Measurements from ENCODE around the gene LRRC51. TPM values are rescaled to one million over a fixed set of nuclear protein-coding genes. Genes with fewer than 3 reads are reported as not detected.

LRRC51 gene
- total RNA-seq, 1 donor from 2014 or later: 4.4 TPM

- H3K4me1 Mint-ChIP-seq (ENCODE audit: low read depth, unreplicated experiment): peaks cover 6% of the 10 kb centered on the region
- Histone ChIP-seq H3K4me1 (ENCODE audit: insufficient read depth, low read length) (peaks cover 6% of the 10 kb centered on the region), H3K79me2 (ENCODE audit: insufficient read depth, low read length) (no peaks in the 10 kb centered on the region), H4K20me1 (ENCODE audit: insufficient read depth, low read length) (no peaks in the 10 kb centered on the region), H3K4me2 (ENCODE audit: low read length) (no peak overlapping the region), H3K27me3 (ENCODE audit: insufficient read depth, low read length) (peaks cover 7% of the 10 kb centered on the region), H3K9me3 (ENCODE audit: insufficient read depth, low read depth, low read length) (no peaks in the 10 kb centered on the region), H3K27ac (ENCODE audit: low read depth, low read length) (peak overlapping the region; percentile 2), H3K4me3 (ENCODE audit: insufficient read depth, low read depth, low read length) (no peak overlapping the region), H3K36me3 (ENCODE audit: insufficient read depth, low read length) (no peaks in the 10 kb centered on the region), H3K9ac (ENCODE audit: low read length) (no peak overlapping the region), H2AFZ (ENCODE audit: low read depth, low read length) (peak overlapping the region; percentile 21)
- H3K27ac Mint-ChIP-seq (ENCODE audit: unreplicated experiment): no peak overlapping the region
- TF ChIP-seq EZH2 (IDR thresholded peaks at IDR 0.05; ENCODE audit: insufficient read depth, low read length): no peak
- TF ChIP-seq, protein P1, sequence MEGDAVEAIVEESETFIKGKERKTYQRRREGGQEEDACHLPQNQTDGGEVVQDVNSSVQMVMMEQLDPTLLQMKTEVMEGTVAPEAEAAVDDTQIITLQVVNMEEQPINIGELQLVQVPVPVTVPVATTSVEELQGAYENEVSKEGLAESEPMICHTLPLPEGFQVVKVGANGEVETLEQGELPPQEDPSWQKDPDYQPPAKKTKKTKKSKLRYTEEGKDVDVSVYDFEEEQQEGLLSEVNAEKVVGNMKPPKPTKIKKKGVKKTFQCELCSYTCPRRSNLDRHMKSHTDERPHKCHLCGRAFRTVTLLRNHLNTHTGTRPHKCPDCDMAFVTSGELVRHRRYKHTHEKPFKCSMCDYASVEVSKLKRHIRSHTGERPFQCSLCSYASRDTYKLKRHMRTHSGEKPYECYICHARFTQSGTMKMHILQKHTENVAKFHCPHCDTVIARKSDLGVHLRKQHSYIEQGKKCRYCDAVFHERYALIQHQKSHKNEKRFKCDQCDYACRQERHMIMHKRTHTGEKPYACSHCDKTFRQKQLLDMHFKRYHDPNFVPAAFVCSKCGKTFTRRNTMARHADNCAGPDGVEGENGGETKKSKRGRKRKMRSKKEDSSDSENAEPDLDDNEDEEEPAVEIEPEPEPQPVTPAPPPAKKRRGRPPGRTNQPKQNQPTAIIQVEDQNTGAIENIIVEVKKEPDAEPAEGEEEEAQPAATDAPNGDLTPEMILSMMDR (IDR thresholded peaks at IDR 0.05; ENCODE audit: insufficient read depth, low read depth, low read length): no peak
- FAIRE-seq (no peak), DNase-seq (ENCODE audit: low read depth) (peak; percentile 51)
- H3K36me3 Mint-ChIP-seq (ENCODE audit: low read depth, unreplicated experiment): no peaks in the 10 kb centered on the region
- peaks cover 1% of the 10 kb centered on the region for H3K9me3 Mint-ChIP-seq (ENCODE audit: unreplicated experiment)
- peaks cover 28% of the 10 kb centered on the region for H3K27me3 Mint-ChIP-seq (ENCODE audit: low read depth, unreplicated experiment)
- no peak overlapping the region for H3K4me3 Mint-ChIP-seq (ENCODE audit: unreplicated experiment)
These were observed 55.4 kb downstream of the LRRC51 start for GRCh38 chr11:72135891-72136683.

GRCh38 chr11:72136684-72137262, 56.1 kb downstream of the LRRC51 start:
- no peak overlapping the region for H3K4me3 ChIP-seq (ENCODE audit: insufficient read depth, low read depth, low read length)
- H3K79me2 ChIP-seq (ENCODE audit: insufficient read depth, low read length): no peaks in the 10 kb centered on the region
- no peaks in the 10 kb centered on the region for H4K20me1 ChIP-seq (ENCODE audit: insufficient read depth, low read length)
- FAIRE-seq (no peak), DNase-seq (ENCODE audit: low read depth) (no peak)
- H3K4me1 ChIP-seq (ENCODE audit: insufficient read depth, low read length): peaks cover 12% of the 10 kb centered on the region
- no peak overlapping the region for H3K4me3 Mint-ChIP-seq (ENCODE audit: unreplicated experiment)
- H3K36me3 ChIP-seq (ENCODE audit: insufficient read depth, low read length): no peaks in the 10 kb centered on the region
- no peak overlapping the region for H2AFZ ChIP-seq (ENCODE audit: low read depth, low read length)
- TF ChIP-seq, protein P1 (IDR thresholded peaks at IDR 0.05; ENCODE audit: insufficient read depth, low read depth, low read length): no peak
- TF ChIP-seq EZH2 (IDR thresholded peaks at IDR 0.05; ENCODE audit: insufficient read depth, low read length): no peak
- H3K4me2 ChIP-seq (ENCODE audit: low read length): no peak overlapping the region
- no peak overlapping the region for H3K27ac Mint-ChIP-seq (ENCODE audit: unreplicated experiment)
- no peaks in the 10 kb centered on the region for H3K9me3 ChIP-seq (ENCODE audit: insufficient read depth, low read depth, low read length)
- H3K4me1 Mint-ChIP-seq (ENCODE audit: low read depth, unreplicated experiment): peaks cover 13% of the 10 kb centered on the region
- H3K27me3 ChIP-seq (ENCODE audit: insufficient read depth, low read length): peaks cover 2% of the 10 kb centered on the region
- H3K36me3 Mint-ChIP-seq (ENCODE audit: low read depth, unreplicated experiment): no peaks in the 10 kb centered on the region
- H3K9me3 Mint-ChIP-seq (ENCODE audit: unreplicated experiment): peaks cover 1% of the 10 kb centered on the region
- no peak overlapping the region for H3K9ac ChIP-seq (ENCODE audit: low read length)
- peaks cover 22% of the 10 kb centered on the region for H3K27me3 Mint-ChIP-seq (ENCODE audit: low read depth, unreplicated experiment)
- H3K27ac ChIP-seq (ENCODE audit: low read depth, low read length): no peak overlapping the region
